GM18858 (cell line): ENCODE data around the gene SPDYE6.
A peak's percentile ranks its signal among the peaks of the same experiment; 100 is the strongest.
"Not testable (repeated sequence)": the region's sequence is repeated elsewhere in the genome, so short reads cannot be mapped to it uniquely, and the experiment has no call there.

ENCODE experiments used
- ATAC-seq: cut with Tn5 transposase; IDR thresholded peaks from one replicate; pipeline ENCODE4 v1.9.1; 2021; ENCODE audit not compliant: unreplicated experiment

Gene SPDYE6

DNA sequence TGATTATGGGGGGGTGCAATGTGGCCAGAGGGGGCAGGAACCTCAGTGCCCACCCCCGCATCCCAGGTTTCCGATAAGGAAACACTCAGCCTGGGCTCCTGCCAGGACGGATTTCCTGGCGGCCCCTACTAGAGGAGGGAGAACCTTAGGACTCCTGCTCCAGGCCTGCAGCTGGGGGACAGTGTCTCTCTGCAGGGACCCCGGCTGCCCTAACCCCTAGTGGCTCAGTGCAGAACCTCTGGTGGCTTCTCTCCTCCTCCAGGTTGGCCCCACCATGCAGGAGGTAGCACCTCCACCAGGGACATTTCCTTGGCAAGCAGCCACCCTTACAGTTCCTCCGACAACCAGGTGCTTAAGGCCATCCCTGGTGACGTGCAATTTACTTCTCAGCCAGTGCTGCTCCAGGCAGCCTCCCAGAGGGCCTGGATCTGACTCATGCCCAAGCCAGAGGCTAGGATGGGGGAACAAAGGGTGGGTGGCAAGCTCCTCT, 37.7 kb downstream of the SPDYE6 start:
- no peak for ATAC-seq

DNA sequence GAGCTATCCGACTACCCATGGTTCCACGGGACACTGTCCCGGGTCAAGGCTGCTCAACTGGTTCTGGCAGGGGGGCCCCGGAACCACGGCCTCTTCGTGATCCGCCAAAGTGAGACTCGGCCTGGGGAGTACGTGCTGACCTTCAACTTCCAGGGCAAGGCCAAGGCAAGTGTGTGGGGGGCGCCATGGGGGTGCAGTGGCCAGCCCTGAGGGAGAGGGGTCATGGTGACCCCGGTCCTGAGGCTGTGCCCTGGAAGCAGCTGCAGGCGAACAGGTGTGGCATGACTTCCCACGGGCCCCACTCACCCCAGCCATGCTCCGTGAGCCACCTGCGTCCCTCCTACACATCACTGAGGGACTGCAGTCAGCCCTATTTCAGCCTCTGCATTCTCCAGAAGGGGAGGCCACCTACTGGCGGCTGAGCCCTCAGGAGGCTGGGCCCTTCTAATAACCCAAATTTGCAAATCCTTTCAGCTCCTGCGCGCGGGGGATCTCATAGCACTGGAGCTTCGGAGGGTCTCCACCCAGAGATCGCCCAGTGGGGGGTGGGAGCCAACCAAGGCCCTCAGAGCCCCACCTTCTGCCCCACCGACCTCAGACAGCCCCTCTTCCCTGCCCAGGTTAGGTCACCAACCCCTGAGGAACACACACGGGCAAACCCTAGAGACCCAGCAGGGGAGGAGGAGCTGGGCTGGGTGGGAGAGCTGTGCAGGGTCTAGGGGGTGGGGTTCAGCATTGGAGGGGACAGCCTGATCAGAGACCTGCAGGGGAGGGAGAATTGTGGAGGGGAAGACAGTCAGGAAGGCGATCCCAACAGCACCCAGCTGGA, 38.8 kb downstream of the SPDYE6 start:
- no peak for ATAC-seq

DNA sequence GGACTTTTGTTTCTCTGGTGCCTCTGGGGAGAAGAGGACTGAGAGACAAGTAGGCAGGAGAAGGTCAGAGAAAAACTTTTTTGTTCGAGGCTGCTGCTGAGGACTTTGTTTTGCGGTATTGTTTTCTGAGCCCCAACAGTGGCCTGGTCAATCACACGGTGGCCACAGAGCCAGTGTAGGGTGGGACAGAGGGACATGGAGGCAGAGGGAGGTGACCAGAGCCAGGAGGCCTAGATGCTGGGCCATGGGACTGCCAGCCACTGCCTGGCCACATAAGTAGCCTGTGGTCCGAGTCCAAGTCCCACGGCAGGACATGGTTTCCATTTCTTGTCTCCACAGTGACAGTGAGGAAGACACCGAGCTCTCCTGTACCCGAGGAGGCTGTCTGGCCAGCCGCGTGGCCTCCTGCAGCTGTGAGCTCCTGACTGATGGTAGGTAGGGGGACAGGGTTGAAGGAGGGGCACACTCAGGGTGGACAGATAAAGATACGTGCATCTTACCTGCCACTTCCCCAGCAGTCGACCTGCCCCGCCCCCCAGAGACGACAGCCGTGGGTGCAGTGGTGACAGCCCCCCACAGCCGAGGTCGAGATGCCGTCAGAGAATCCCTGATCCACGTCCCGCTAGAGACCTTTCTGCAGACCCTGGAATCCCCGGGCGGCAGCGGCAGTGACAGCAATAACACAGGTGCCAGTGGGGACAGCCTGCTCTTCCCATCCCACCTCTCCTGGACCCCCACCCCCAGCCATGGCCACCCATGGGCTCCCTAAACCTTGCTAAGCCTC, 42.1 kb downstream of the SPDYE6 start:
- no peak for ATAC-seq

DNA sequence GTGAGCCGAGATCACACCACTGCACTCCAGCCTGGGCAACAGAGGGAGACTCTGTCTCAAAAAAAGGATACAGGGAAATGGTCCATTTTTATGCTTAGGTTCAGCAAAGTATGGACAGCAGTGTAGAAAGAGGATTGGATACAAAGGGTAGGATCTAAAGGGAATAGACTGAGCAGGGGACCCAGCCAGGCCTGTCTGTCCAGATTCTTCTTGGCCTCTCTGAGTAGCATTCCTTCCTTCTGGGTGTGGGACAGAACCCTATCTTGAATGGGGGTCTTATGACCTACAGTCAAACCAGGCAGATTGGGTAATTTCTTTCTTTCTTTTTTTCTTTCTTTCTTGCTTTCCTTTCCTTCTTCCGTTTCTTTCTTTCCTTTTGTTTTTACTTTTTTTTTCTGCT, 43.9 kb downstream of the SPDYE6 start:
- no peak for ATAC-seq

DNA sequence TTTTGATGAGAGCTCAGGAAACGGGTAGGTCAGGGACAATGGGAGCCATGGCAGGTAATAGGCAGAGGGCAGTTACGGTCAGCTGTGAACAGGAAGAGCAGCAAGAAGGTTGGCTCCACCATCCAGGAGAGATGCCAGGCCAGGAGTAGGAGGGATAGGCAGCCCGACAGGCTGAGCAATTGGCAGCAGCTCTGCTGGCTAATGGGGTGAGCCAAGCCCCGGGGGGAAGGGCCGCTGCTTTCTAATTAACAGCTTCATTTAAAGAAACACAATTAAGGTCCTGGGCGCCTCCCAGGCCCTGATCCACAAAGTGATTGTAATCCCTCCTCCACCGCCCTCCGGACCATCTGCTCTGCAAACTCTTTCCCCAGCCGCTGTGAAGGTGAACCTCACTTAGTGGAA, 45.8 kb downstream of the SPDYE6 start:
- ATAC-seq, result no peak

DNA sequence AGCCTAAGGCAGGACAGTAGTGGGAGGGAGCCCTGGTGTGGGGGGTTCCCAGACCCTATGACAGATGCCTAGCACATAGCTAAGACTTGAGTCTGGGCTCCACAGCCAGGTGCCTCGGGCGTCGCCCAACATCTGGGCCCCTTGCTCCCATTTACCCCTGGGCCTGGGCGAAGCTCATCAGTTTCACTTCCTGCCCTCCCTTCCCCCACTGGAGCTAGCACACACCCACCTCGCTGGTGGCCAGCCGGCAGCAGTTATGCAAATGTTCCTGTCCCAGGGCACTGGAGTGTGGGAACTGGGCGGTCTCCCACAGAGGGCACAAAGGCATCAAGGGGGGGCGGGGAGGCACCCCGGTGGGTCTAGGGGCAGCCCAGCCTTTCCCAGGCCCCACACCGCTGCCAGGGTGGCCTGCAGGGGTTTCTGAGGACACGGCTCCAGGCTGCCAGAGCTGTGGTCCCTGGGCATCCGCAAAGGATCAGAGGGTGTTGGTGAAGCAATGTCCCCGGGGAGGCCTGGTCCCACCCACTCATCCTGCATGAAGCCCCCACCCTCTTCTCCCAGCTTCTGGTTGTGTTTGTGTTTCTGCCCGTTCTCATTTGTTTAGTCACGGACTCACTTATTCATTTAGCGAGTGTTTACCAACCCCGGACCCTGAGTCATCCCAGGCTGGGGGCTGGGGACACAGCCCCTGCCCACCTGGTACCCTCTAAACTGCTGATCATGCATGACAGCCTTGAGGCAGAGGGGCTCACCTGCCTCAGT, 49.1 kb downstream of the SPDYE6 start:
- ATAC-seq, result peak; percentile 55

DNA sequence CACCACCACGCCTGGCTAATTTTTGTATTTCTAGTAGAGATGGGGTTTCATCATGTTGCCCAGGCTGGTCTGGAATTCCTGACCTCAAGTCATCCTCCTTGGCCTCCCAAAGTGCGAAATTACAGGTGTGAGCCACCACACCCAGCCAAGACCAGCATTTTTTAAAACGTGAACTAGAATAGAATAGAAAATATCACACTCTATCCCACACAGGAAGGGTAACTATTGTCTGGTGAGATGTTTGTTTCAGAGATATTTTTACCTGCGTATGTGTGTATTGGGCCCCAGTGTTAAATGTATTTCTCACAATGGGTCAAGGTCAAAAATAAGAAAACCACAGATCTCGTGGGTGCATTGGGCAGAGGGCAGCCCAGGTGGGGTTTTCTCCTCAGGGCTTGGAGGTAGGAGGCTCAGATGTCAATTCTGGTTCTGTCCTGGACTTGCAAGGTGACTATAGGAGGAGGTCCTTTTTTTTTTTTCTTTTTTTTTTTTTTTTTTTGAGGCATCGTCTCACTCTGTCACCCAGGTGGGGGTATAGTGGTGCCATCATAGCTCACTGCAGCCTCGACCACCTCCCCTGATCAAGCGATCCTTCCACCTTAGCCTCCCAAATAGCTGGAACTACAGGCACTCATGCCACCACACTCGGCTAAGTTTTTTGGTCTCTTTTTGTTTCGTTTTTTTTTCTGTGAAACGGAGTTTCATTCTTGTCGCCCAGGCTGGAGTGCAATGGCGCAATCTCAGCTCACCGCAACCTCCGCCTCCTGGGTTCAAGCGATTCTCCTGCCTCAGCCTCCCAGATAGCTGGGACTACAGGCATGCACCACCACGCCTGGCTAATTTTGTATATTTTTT, 50.6 kb downstream of the SPDYE6 start:
- ATAC-seq, result peak; percentile 44

DNA sequence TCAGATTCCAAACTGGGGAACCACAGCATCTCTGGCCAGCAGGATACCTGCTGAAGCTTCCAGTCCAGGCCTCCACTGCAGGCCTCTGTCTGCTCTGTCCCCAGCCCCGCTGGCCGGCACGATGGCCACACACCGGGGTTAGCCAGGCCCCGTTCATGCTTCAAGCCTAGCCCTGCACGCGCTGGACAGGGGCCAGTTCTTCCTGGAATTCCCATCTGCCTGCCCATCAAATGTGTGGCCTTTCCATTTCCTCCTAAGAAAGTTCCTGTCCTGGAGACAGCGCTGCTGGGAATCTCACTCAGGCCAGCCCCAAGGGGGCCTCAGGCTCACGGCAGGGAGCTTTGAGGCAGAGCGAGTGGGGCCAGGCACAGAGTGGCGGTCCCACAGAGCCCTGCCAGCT, 51.6 kb downstream of the SPDYE6 start:
- no peak for ATAC-seq

DNA sequence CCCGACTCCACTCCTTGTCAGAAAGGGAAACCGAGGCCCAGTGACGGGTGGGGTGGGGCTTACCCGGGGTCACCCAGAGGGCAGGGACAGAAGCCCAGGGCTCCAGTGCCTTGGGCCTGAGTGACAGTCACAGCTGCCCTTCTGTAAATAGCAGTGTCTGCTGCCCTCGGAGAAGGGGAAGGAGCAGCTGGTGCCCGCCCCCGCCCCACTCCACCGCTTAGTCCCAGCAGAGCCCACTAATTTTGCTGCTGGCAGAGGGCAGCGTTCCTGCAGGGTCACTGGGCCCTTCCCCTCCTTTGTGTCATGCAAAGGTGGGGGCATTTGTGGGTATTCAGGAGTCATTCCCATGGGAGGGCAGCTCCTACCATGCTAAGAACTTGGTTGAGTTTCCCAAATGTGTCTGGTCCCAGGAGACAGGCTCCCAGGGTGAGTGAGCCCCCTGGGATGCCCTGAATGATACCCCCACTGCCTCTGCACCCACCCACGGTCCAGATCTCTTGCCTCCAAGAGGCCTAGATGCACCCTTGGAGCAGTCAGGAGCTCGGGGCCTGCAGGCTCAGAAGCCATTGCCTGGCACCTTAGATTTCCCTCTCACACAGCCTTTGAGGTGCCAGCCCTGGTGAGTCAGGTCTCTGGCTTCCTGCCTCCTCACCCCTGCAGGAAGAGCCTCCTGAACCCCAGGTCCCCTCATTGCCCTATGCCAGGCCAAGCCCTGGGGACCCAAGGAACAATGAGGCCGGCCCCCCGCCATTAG, 52.4 kb downstream of the SPDYE6 start:
- no peak for ATAC-seq

DNA sequence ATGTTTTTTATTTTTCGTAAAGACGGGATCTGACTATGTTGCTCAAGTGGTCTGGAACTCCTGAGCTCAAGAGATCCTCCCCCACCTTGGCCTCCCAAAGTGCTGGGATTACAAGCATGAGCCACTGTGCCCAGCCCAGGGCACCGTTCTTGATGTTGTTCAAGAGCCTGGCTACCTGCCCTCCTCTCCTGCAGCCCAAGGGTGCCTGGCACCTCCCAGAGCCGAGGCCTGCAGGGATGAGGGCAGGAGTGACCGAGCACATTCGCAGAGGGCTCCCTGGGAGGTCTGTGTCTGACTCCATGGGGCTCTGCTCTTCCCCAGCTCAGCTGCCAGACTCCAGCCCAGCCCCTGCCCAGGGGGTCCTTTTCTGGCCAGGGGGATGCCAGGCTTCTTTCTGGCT, 54.2 kb downstream of the SPDYE6 start:
- ATAC-seq, result no peak

DNA sequence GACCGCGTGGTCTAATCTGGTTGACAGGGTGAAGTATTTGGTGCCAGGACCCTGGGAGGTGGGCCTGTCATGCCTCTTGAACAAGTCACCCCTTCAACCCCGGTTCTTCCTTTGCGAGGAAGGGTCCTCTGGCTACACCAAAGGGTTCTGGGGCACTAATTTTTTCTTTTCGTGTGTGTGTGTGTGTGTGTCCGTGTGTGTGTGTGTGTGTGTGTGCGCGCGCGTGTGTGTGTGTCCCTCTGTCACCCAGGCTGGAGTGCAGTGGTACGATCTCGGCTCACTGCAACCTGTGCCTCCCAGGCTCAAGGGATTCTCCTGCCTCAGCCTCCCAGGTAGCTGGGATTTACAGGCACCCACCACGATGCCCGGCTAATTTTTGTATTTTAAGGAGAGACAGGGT, 54.9 kb downstream of the SPDYE6 start:
- ATAC-seq, result not testable (repeated sequence)

DNA sequence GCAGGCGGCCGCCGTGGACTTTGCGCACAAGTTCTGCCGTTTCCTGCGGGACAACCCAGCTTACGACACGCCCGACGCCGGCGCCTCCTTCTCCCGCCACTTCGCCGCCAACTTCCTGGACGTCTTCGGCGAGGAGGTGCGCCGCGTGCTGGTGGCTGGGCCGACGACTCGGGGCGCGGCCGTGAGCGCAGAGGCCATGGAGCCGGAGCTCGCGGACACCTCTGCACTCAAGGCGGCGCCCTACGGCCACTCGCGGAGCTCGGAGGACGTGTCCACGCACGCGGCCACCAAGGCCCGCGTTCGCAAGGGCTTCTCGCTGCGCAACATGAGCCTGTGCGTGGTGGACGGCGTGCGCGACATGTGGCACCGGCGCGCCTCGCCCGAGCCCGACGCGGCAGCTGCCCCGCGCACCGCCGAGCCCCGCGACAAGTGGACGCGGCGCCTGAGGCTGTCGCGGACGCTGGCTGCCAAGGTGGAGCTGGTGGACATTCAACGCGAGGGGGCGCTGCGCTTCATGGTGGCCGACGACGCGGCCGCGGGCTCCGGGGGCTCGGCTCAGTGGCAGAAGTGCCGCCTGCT, 55.5 kb downstream of the SPDYE6 start:
- ATAC-seq, result no peak

DNA sequence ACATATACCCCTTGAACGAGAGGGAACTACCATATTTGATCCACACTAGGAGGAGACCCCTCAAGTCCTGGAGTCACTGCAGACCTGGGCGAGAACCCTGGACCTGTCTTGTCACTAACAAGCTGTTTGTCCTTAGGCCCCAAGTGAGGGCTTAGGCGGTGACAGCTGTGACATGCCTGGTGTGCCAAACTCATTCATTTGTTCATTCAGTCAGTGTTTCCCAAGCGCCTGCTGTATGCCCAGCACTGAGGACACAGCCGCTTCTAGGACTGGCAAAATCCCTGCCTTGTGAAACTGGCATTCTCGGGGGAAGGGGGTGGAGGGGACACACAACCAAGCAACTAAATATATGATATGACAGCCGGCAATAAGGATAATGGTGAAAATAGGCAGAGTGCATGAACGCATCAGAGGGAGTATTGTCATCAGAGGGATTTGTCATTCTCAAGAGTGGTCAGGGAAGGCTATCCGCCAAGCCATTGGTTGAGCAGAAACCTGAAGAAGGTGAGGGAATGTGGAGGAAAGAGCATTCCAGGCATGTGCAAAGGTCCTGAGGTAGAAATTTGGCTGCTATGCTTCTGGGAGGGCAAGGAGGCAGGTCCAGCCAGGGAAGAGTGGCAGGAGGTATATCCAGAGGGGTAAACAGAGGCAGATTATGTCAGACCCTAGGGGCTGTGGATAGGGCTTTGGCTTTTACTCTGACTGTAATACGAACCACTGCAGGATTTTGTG, 58.6 kb downstream of the SPDYE6 start:
- no peak for ATAC-seq

DNA sequence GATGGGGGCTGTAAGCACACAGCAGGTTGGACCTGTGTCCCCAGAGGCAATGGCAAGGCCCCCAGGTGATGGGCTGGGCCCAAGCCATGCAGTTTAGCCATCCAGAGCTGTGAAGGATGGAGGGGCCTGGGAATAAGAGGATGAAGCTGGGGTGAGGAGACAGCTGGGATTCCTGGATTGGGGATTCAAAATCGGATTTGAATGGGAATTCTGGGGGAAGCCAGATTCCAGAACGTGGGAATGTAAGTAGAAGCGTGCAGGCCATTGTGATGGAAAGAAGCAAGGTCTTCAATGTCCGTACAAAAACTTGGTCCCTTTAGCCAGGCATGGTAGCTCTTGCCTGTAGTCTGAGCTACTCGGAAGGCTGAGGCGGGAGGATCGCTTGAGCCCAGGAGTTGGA, 59.7 kb downstream of the SPDYE6 start:
- no peak for ATAC-seq

DNA sequence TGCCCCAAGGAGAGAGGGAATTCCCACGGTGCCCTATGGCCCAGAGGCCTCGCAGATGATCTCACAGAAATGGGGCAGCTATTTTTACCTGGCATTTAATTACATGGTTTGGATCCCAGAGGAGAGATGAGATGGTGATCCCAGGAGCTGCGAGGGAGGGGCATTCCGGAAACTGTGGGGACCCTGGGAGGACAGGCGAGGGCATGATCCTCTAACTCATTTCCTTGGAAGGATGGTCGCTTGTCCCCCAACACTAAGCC, 60.1 kb downstream of the SPDYE6 start:
- ATAC-seq, result no peak
